Breast epithelium (tissue), 3 donors: ENCODE results near the gene PRCD. TPM values are rescaled to one million over a fixed set of nuclear protein-coding genes. Genes with fewer than 3 reads are reported as not detected.

Experiments
- total RNA-seq, 3 donors: library from RNA; depleted of rRNA; stranded (reverse); fragments of >200 nt; gene quantifications; one replicate each; pipeline ENCODE4 v1.1.0, GENCODE V29; 2016

Gene PRCD
- total RNA-seq, 3 donors from 2014 or later: 1.5 to 7.2 (median 4.9) TPM

Other genes with a start within 250 kb of the PRCD start
- gene QRICH2, start 231.8 kb upstream of the PRCD start, total RNA-seq: 1 to 10 TPM; 3.0 to 4.3 (median 3.8) TPM
- 100 to 1,000 TPM in 1 of 3 donors, 10 to 100 TPM in 2; 71.4 to 110 (median 78.3) TPM for gene PRPSAP1, start 186.1 kb upstream of the PRCD start, total RNA-seq
- 10 to 100 TPM in 2 of 3 donors, 1 to 10 TPM in 1; 9.6 to 28.5 (median 23.0) TPM for gene SPHK1, start 155.4 kb upstream of the PRCD start, total RNA-seq
- gene UBE2O, start 86.9 kb upstream of the PRCD start, total RNA-seq: 10 to 100 TPM; 17.4 to 22.5 (median 17.7) TPM
- not detected for gene AANAT, start 72.4 kb upstream of the PRCD start, total RNA-seq
- 10 to 100 TPM; 13.4 to 35.5 (median 26.8) TPM for gene RHBDF2, start 38.6 kb upstream of the PRCD start, total RNA-seq
- 10 to 100 TPM in 2 of 3 donors, 1 to 10 TPM in 1; 5.9 to 37.4 (median 27.2) TPM for gene CYGB, start 2.3 kb upstream of the PRCD start, total RNA-seq
- gene ST6GALNAC2, start 45.8 kb downstream of the PRCD start, total RNA-seq: 10 to 100 TPM; 10.5 to 39.8 (median 12.0) TPM
- 1 to 10 TPM; 1.3 to 1.6 (median 1.3) TPM for gene ST6GALNAC1, start 103.7 kb downstream of the PRCD start, total RNA-seq
- 100 to 1,000 TPM; 106 to 242 (median 113) TPM for gene MXRA7, start 170.9 kb downstream of the PRCD start, total RNA-seq
- 10 to 100 TPM; 13.1 to 34.1 (median 25.6) TPM for gene JMJD6, start 186.6 kb downstream of the PRCD start, total RNA-seq
- 10 to 100 TPM; 25.6 to 47.7 (median 28.5) TPM for gene METTL23, start 186.8 kb downstream of the PRCD start, total RNA-seq
- gene SRSF2, start 197.3 kb downstream of the PRCD start, total RNA-seq: 100 to 1,000 TPM; 143 to 247 (median 244) TPM
- 10 to 100 TPM; 20.6 to 42.6 (median 23.6) TPM for gene MFSD11, start 198.1 kb downstream of the PRCD start, total RNA-seq